ENCODE measurements around the gene CNTN4. TPM values are rescaled to one million over a fixed set of nuclear protein-coding genes. Genes with fewer than 3 reads are reported as not detected.

Gene CNTN4
- total and polyA plus RNA-seq, 2 donors (not counting 3 experiments of a cell fraction or from before 2014, with no cell fraction given) = not detected

- ChIA-PET CTCF (no interaction called here), POLR2A (no interaction called here)
- Histone ChIP-seq H3K4me3 (replicated peaks in 1 of 3; ENCODE audit: insufficient read depth in 1 of 3, low read depth in 1 of 3, low read length in 3 of 3) (no peak overlapping the region), H3K36me3 (ENCODE audit: control insufficient read depth in 2 of 2, extremely low read depth in 1 of 2, insufficient read depth in 2 of 2, low read length in 2 of 2) (no peaks in the 10 kb centered on the region), H3K4me2 (ENCODE audit: insufficient read depth, low read length) (no peak overlapping the region), H3K27ac (ENCODE audit: insufficient read depth, low read depth, low read length) (no peak overlapping the region), H3K27me3 (ENCODE audit: control insufficient read depth in 2 of 2, insufficient read depth in 2 of 2, low read length in 2 of 2) (no peaks in the 10 kb centered on the region), H3K79me2 (ENCODE audit: control insufficient read depth, insufficient read depth, low read length) (no peaks in the 10 kb centered on the region), H2AFZ (ENCODE audit: low read depth, low read length) (no peak overlapping the region), H3K9me3 (replicated peaks; ENCODE audit: control insufficient read depth, insufficient read depth, low read length) (peaks cover 5% of the 10 kb centered on the region), H3K9ac (replicated peaks; ENCODE audit: extremely low read depth, insufficient read depth, low read length) (no peak overlapping the region), H3K9me1 (replicated peaks; ENCODE audit: control insufficient read depth, extremely low read depth, insufficient read depth, low read length) (no peaks in the 10 kb centered on the region), H4K20me1 (replicated peaks; ENCODE audit: control insufficient read depth, extremely low read depth, insufficient read depth, low read length) (no peaks in the 10 kb centered on the region), H3K4me1 (ENCODE audit: control insufficient read depth, extremely low read depth, insufficient read depth, low read length) (no peaks in the 10 kb centered on the region)
- TF ChIP-seq MAX (IDR thresholded peaks at IDR 0.05; ENCODE audit: insufficient read depth, insufficient read length) (no peak), FOS (IDR thresholded peaks at IDR 0.05; ENCODE audit: borderline replicate concordance, insufficient read depth, low read length) (no peak), JUN (IDR thresholded peaks at IDR 0.05; ENCODE audit: borderline replicate concordance, insufficient read depth, insufficient read length, low read depth) (no peak), POLR2AphosphoS5 (IDR thresholded peaks at IDR 0.05; ENCODE audit: insufficient read depth, low read depth, low read length) (no peak), CTCF (IDR thresholded peaks at IDR 0.05; ENCODE audit: extremely low read depth in 1 of 2, insufficient read depth in 1 of 2, low read depth in 1 of 2, low read length in 2 of 2) (no peak), POLR2A (IDR thresholded peaks at IDR 0.05; ENCODE audit: low read depth, low read length) (no peak), MYC (IDR thresholded peaks at IDR 0.05; ENCODE audit: low read depth, low read length) (no peak), GATA2 (IDR thresholded peaks at IDR 0.05; ENCODE audit: insufficient read depth, insufficient read length, low read depth, low read length) (no peak), EZH2 (IDR thresholded peaks at IDR 0.05; ENCODE audit: borderline replicate concordance, low read depth, low read length, severe bottlenecking) (no peak)
- FAIRE-seq (no peak), DNase-seq (ENCODE audit: low read depth, low spot score) (no peak)
- intact Hi-C loops (cut with micrococcal nuclease) = no loop called here
- no TSS peak for BruUV-seq (replicated peaks)
- dilution Hi-C loops (cut with MboI; ENCODE audit: extremely low pct_ligation_motif_present, low sequenced_read_pairs) = no loop called here
Measured at GRCh38 chr3:2423143-2423542, 324.5 kb downstream of the CNTN4 start.

All from endothelial cell of umbilical vein (primary cell).